ENCODE results near the gene SDF4. TPM values are rescaled to one million over a fixed set of nuclear protein-coding genes. Genes with fewer than 3 reads are reported as not detected.

Gene SDF4
- total RNA-seq, 2 donors from 2014 or later = 85.9 to 95.6 TPM

GRCh38 chr1:1211541-1212441 lies 20.0 kb downstream of the SDF4 start:
- no peak overlapping the region for H3K4me3 Mint-ChIP-seq
- H3K9me3 ChIP-seq (ENCODE audit: control insufficient read depth, low read length) = no peaks in the 10 kb centered on the region
- 91% methylated on average over 13 to 28 of the region's 28 CpGs for WGBS, 2 experiments (ENCODE audit: insufficient coverage in 1 of 2, insufficient read length in 1 of 2)
- H3K27me3 Mint-ChIP-seq (ENCODE audit: insufficient read depth) = no peaks in the 10 kb centered on the region
- DNase-seq = no peak
- H3K27ac Mint-ChIP-seq = no peak overlapping the region
- TF ChIP-seq CTCF (conservative IDR thresholded peaks at IDR 0.05) = no peak
- H3K4me1 Mint-ChIP-seq = no peaks in the 10 kb centered on the region
- H3K36me3 Mint-ChIP-seq (ENCODE audit: low read depth) = peaks cover 5% of the 10 kb centered on the region
- H3K27ac ChIP-seq (ENCODE audit: low read depth, low read length) = no peak overlapping the region
- H3K27me3 ChIP-seq (ENCODE audit: control insufficient read depth, insufficient read depth, low read length, poor library complexity, severe bottlenecking) = peaks cover 8% of the 10 kb centered on the region
- no peak overlapping the region for H3K4me3 ChIP-seq (ENCODE audit: low read length)
- no peaks in the 10 kb centered on the region for H3K4me1 ChIP-seq (ENCODE audit: control insufficient read depth, insufficient read depth, low read length)
- H3K9ac ChIP-seq (ENCODE audit: extremely low read depth, low read length, poor library complexity, severe bottlenecking) = no peak overlapping the region
- no peaks in the 10 kb centered on the region for H3K9me3 Mint-ChIP-seq
- H3K36me3 ChIP-seq (ENCODE audit: control insufficient read depth, insufficient read depth, low read length) = peaks cover 4% of the 10 kb centered on the region

GRCh38 chr1:1210726-1211540 lies 20.9 kb downstream of the SDF4 start:
- no peaks in the 10 kb centered on the region for H3K9me3 ChIP-seq (ENCODE audit: control insufficient read depth, low read length)
- H3K9me3 Mint-ChIP-seq = no peaks in the 10 kb centered on the region
- H3K36me3 ChIP-seq (ENCODE audit: control insufficient read depth, insufficient read depth, low read length) = no peaks in the 10 kb centered on the region
- H3K4me3 Mint-ChIP-seq = no peak overlapping the region
- H3K27ac ChIP-seq (ENCODE audit: low read depth, low read length) = no peak overlapping the region
- H3K27me3 ChIP-seq (ENCODE audit: control insufficient read depth, insufficient read depth, low read length, poor library complexity, severe bottlenecking) = peaks cover 17% of the 10 kb centered on the region
- H3K4me1 ChIP-seq (ENCODE audit: control insufficient read depth, insufficient read depth, low read length) = no peaks in the 10 kb centered on the region
- 92 to 94% methylated on average over 19 to 31 of the region's 31 CpGs for WGBS, 2 experiments (ENCODE audit: insufficient coverage in 1 of 2, insufficient read length in 1 of 2)
- no peaks in the 10 kb centered on the region for H3K4me1 Mint-ChIP-seq
- no peak for DNase-seq
- H3K36me3 Mint-ChIP-seq (ENCODE audit: low read depth) = no peaks in the 10 kb centered on the region
- H3K27me3 Mint-ChIP-seq (ENCODE audit: insufficient read depth) = peaks cover 1% of the 10 kb centered on the region
- no peak overlapping the region for H3K9ac ChIP-seq (ENCODE audit: extremely low read depth, low read length, poor library complexity, severe bottlenecking)
- H3K27ac Mint-ChIP-seq = no peak overlapping the region
- no peak for TF ChIP-seq CTCF (conservative IDR thresholded peaks at IDR 0.05)
- no peak overlapping the region for H3K4me3 ChIP-seq (ENCODE audit: low read length)

GRCh38 chr1:1208713-1209433 lies 22.9 kb downstream of the SDF4 start:
- H3K9ac ChIP-seq (ENCODE audit: extremely low read depth, low read length, poor library complexity, severe bottlenecking) = no peak overlapping the region
- H3K27me3 ChIP-seq (ENCODE audit: control insufficient read depth, insufficient read depth, low read length, poor library complexity, severe bottlenecking) = peaks cover 28% of the 10 kb centered on the region
- Mint-ChIP-seq H3K9me3 (no peaks in the 10 kb centered on the region), H3K4me1 (no peaks in the 10 kb centered on the region), H3K4me3 (no peak overlapping the region), H3K27me3 (ENCODE audit: insufficient read depth) (peaks cover 1% of the 10 kb centered on the region), H3K27ac (no peak overlapping the region), H3K36me3 (ENCODE audit: low read depth) (no peaks in the 10 kb centered on the region)
- 93 to 98% methylated on average over 16 to 38 of the region's 38 CpGs for WGBS, 2 experiments (ENCODE audit: insufficient coverage in 1 of 2, insufficient read length in 1 of 2)
- no peak for TF ChIP-seq CTCF (conservative IDR thresholded peaks at IDR 0.05)
- H3K36me3 ChIP-seq (ENCODE audit: control insufficient read depth, insufficient read depth, low read length) = no peaks in the 10 kb centered on the region
- DNase-seq = no peak
- H3K9me3 ChIP-seq (ENCODE audit: control insufficient read depth, low read length) = no peaks in the 10 kb centered on the region
- H3K27ac ChIP-seq (ENCODE audit: low read depth, low read length) = no peak overlapping the region
- no peak overlapping the region for H3K4me3 ChIP-seq (ENCODE audit: low read length)
- no peaks in the 10 kb centered on the region for H3K4me1 ChIP-seq (ENCODE audit: control insufficient read depth, insufficient read depth, low read length)

Data from endodermal cell (in vitro differentiated cells).